Activated CD4-positive, alpha-beta memory T cell treated with anti-CD3 and anti-CD28 coated beads, Interleukin-2, amount 10 ng/mL, durations not matched to agents 7 days and 5 days (primary cell): ENCODE measurements around the gene CPSF7. TPM values are rescaled to one million over a fixed set of nuclear protein-coding genes. Genes with fewer than 3 reads are reported as not detected.

Experiments used
- total RNA-seq, 2 experiments: library from RNA; stranded (reverse); gene quantifications; one replicate each; pipeline ENCODE4 v1.2.3, GENCODE V29; 2021

CPSF7 gene
- total RNA-seq, 2 experiments from 2014 or later = 89.6 to 90.2 TPM

Other genes starting within 250 kb of the CPSF7 start
- gene PGA3, start 226.5 kb downstream of the CPSF7 start, total RNA-seq = not detected
- not detected for gene PGA4, start 207.6 kb downstream of the CPSF7 start, total RNA-seq
- not detected for gene PGA5, start 188.8 kb downstream of the CPSF7 start, total RNA-seq
- gene VWCE, start 134.7 kb downstream of the CPSF7 start, total RNA-seq = 1 to 10 TPM in 1 of 2 experiments, under 1 TPM in 1; 0.98 to 1.7 TPM
- 100 to 1,000 TPM; 166 to 174 TPM for gene DDB1, start 96.9 kb downstream of the CPSF7 start, total RNA-seq
- gene TKFC, start 96.7 kb downstream of the CPSF7 start, total RNA-seq = 10 to 100 TPM; 49.6 to 51.5 TPM
- gene CYB561A3, start 68.1 kb downstream of the CPSF7 start, total RNA-seq = 10 to 100 TPM; 36.0 to 38.6 TPM
- 10 to 100 TPM; 45.5 to 50.0 TPM for gene TMEM138, start 67.6 kb downstream of the CPSF7 start, total RNA-seq
- 1 to 10 TPM; 7.6 to 9.3 TPM for gene TMEM216, start 37.4 kb downstream of the CPSF7 start, total RNA-seq
- 10 to 100 TPM; 47.3 to 47.5 TPM for gene SDHAF2, start 149 bp upstream of the CPSF7 start, total RNA-seq
- under 1 TPM in 1 of 2 experiments, not detected in 1; 0.13 TPM for gene LRRC10B, start 78.8 kb upstream of the CPSF7 start, total RNA-seq
- gene SYT7, start 151.1 kb upstream of the CPSF7 start, total RNA-seq = not detected